Loucy (cell line): Measurements from ENCODE around the gene FNDC1.

Experiments used
- H2AFZ ChIP-seq: fragments of 200-600 bp; sonication (generic); 2 replicates; pipeline ENCODE4 v1.6.0; 2016; ENCODE audit warnings: antibody characterized with exemption, mild to moderate bottlenecking, low read length, moderate library complexity
- H3F3A ChIP-seq: fragments of 200-600 bp; 2 replicates; pipeline ENCODE4 v1.6.0; 2016; ENCODE audit warnings: antibody characterized with exemption, low read depth, mild to moderate bottlenecking
- H3K27me3 ChIP-seq: fragments of 200-600 bp; sonication (generic); 2 replicates; pipeline ENCODE4 v1.6.1; 2014; ENCODE audit warnings: low read length, mild to moderate bottlenecking; ENCODE audit not compliant: insufficient read depth, poor library complexity, severe bottlenecking
- H3K36me3 ChIP-seq: fragments of 200-600 bp; sonication (generic); 2 replicates; pipeline ENCODE4 v1.6.1; 2016; ENCODE audit warnings: low read length; ENCODE audit not compliant: insufficient read depth
- H3K4me1 ChIP-seq: fragments of 200-600 bp; sonication (generic); 2 replicates; pipeline ENCODE4 v1.5.1; 2014; ENCODE audit warnings: low read length, mild to moderate bottlenecking; ENCODE audit not compliant: insufficient read depth, poor library complexity, severe bottlenecking
- H3K4me2 ChIP-seq: fragments of 200-600 bp; sonication (generic); 2 replicates; pipeline ENCODE4 v1.6.0; 2014; ENCODE audit warnings: antibody characterized with exemption, low read length, low read depth, mild to moderate bottlenecking; ENCODE audit not compliant: poor library complexity, severe bottlenecking
- H3K4me3 ChIP-seq: fragments of 200-600 bp; sonication (generic); 2 replicates; pipeline ENCODE4 v1.5.1; 2014; ENCODE audit warnings: low read length, mild to moderate bottlenecking, mixed read lengths; ENCODE audit not compliant: poor library complexity, severe bottlenecking
- H3K79me2 ChIP-seq: fragments of 200-600 bp; sonication (generic); 2 replicates; pipeline ENCODE4 v1.6.1; 2014; ENCODE audit warnings: low read length; ENCODE audit not compliant: insufficient read depth
- H3K9ac ChIP-seq: fragments of 200-600 bp; sonication (generic); 2 replicates; pipeline ENCODE4 v1.6.0; 2014; ENCODE audit warnings: mild to moderate bottlenecking, low read depth, low read length, moderate library complexity; ENCODE audit not compliant: poor library complexity, severe bottlenecking
- H3K9me2 ChIP-seq: fragments of 200-600 bp; sonication (generic); replicated peaks from 2 replicates; pipeline ENCODE4 v1.6.1; 2016; ENCODE audit warnings: low read depth, low read length, mixed read lengths
- H3K9me3 ChIP-seq: fragments of 200-600 bp; sonication (generic); 2 replicates; pipeline ENCODE4 v1.6.1; 2014; ENCODE audit warnings: mild to moderate bottlenecking, antibody characterized with exemption, low read length, low read depth; ENCODE audit not compliant: insufficient read depth
- H4K20me1 ChIP-seq: fragments of 200-600 bp; sonication (generic); 2 replicates; pipeline ENCODE4 v1.6.0; 2014; ENCODE audit warnings: antibody characterized with exemption, low read length, mild to moderate bottlenecking; ENCODE audit not compliant: insufficient read depth, poor library complexity, severe bottlenecking
- CTCF ChIP-seq: fragments of 200-600 bp; sonication (generic); conservative IDR thresholded peaks from 2 replicates; pipeline ENCODE4 v1.5.1; 2014; ENCODE audit warnings: mild to moderate bottlenecking, antibody characterized with exemption, low read length
- EZH2phosphoT487 ChIP-seq: fragments of 200-600 bp; IDR thresholded peaks from 2 replicates; pipeline ENCODE4 v1.6.1; 2018; ENCODE audit warnings: antibody characterized with exemption, mild to moderate bottlenecking, moderate library complexity, borderline replicate concordance

Gene FNDC1

GRCh38 chr6:159229651-159230051, 60.5 kb downstream of the FNDC1 start:
- no peaks in the 10 kb centered on the region for H3K36me3 ChIP-seq
- no peak overlapping the region for H3K9ac ChIP-seq
- H3F3A ChIP-seq = no peaks in the 10 kb centered on the region
- H2AFZ ChIP-seq = no peak overlapping the region
- no peak overlapping the region for H3K4me2 ChIP-seq
- H4K20me1 ChIP-seq = no peaks in the 10 kb centered on the region
- no peaks in the 10 kb centered on the region for H3K9me3 ChIP-seq
- H3K4me3 ChIP-seq = no peak overlapping the region
- no peaks in the 10 kb centered on the region for H3K79me2 ChIP-seq
- no peak for TF ChIP-seq CTCF
- TF ChIP-seq EZH2phosphoT487 = no peak
- no peaks in the 10 kb centered on the region for H3K9me2 ChIP-seq
- no peaks in the 10 kb centered on the region for H3K27me3 ChIP-seq
- H3K4me1 ChIP-seq = no peaks in the 10 kb centered on the region

GRCh38 chr6:159232106-159232645, 63.0 kb downstream of the FNDC1 start:
- no peaks in the 10 kb centered on the region for H3K27me3 ChIP-seq
- no peaks in the 10 kb centered on the region for H3K9me3 ChIP-seq
- no peaks in the 10 kb centered on the region for H3F3A ChIP-seq
- H3K9ac ChIP-seq = no peak overlapping the region
- no peaks in the 10 kb centered on the region for H3K9me2 ChIP-seq
- H3K4me2 ChIP-seq = no peak overlapping the region
- no peak for TF ChIP-seq EZH2phosphoT487
- no peak for TF ChIP-seq CTCF
- no peaks in the 10 kb centered on the region for H3K79me2 ChIP-seq
- H3K4me3 ChIP-seq = no peak overlapping the region
- no peaks in the 10 kb centered on the region for H3K4me1 ChIP-seq
- H3K36me3 ChIP-seq = no peaks in the 10 kb centered on the region
- H2AFZ ChIP-seq = no peak overlapping the region
- no peaks in the 10 kb centered on the region for H4K20me1 ChIP-seq

GRCh38 chr6:159232751-159233150, 63.6 kb downstream of the FNDC1 start:
- Histone ChIP-seq H3K9me3 (no peaks in the 10 kb centered on the region), H3K79me2 (no peaks in the 10 kb centered on the region), H4K20me1 (no peaks in the 10 kb centered on the region), H3K4me2 (no peak overlapping the region), H3F3A (no peaks in the 10 kb centered on the region), H2AFZ (no peak overlapping the region), H3K9ac (no peak overlapping the region), H3K4me3 (no peak overlapping the region), H3K4me1 (no peaks in the 10 kb centered on the region), H3K36me3 (no peaks in the 10 kb centered on the region), H3K9me2 (no peaks in the 10 kb centered on the region), H3K27me3 (no peaks in the 10 kb centered on the region)
- TF ChIP-seq EZH2phosphoT487 (no peak), CTCF (no peak)
